Ectodermal cell (in vitro differentiated cells): Measurements from ENCODE around the gene TRAPPC11.

ENCODE experiments used
- H3K27ac ChIP-seq: 2 replicates; pipeline ENCODE4 v1.7.0; 2013; ENCODE audit warnings: mild to moderate bottlenecking, low read depth, low read length; ENCODE audit not compliant: insufficient read depth, poor library complexity, severe bottlenecking
- H3K27me3 ChIP-seq: 2 replicates; pipeline ENCODE4 v1.7.0; 2013; ENCODE audit warnings: mild to moderate bottlenecking, low read length; ENCODE audit not compliant: insufficient read depth, control insufficient read depth, poor library complexity, severe bottlenecking
- H3K36me3 ChIP-seq: one replicate; pipeline ENCODE4 v1.7.0; 2013; ENCODE audit warnings: low read length; ENCODE audit not compliant: control insufficient read depth, insufficient read depth
- H3K4me1 ChIP-seq: one replicate; pipeline ENCODE4 v1.7.0; 2013; ENCODE audit warnings: low read length; ENCODE audit not compliant: control insufficient read depth, insufficient read depth
- H3K4me3 ChIP-seq: 2 replicates; pipeline ENCODE4 v1.7.0; 2013; ENCODE audit warnings: low read depth, low read length, control low read depth; ENCODE audit not compliant: insufficient read depth
- H3K9me3 ChIP-seq: 2 replicates; pipeline ENCODE4 v1.7.0; 2013; ENCODE audit warnings: mild to moderate bottlenecking, low read length, moderate library complexity; ENCODE audit not compliant: control insufficient read depth
- WGBS, 2 experiments: methylation state at CpG; one replicate each; pipeline ENCODE4 v1.1.7; 2013; ENCODE audit warnings: missing lambda C conversion rate in 2 of 2; 5-methylcytosine and 5-hydroxymethylcytosine counted together

The TRAPPC11 gene

DNA sequence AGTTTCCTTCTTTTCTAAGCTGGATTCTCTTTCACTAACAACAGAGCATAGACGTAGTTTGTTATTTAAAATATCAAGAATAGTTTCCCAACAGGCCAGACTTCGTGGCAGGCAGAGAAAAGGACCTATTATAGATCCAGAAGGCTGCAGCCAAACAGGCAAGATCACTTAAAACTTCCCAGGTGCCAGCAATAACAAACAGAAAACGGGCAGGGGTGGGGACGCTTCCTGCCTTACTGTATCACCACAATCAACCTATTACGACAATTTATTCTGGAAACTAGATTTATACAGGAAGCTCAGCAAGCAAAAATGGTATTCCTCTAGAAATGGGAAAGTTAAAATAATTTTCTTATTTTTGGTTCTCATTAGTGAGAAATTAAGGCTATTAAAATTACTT lies 22.2 kb upstream of the TRAPPC11 start:
- H3K4me3 ChIP-seq = no peak overlapping the region
- WGBS, 2 experiments = 58 to 66% methylated on average over 3 to 5 of the region's 5 CpGs
- no peak overlapping the region for H3K27ac ChIP-seq
- H3K36me3 ChIP-seq = no peaks in the 10 kb centered on the region
- H3K9me3 ChIP-seq = no peaks in the 10 kb centered on the region
- H3K4me1 ChIP-seq = peaks cover 9% of the 10 kb centered on the region
- no peaks in the 10 kb centered on the region for H3K27me3 ChIP-seq

DNA sequence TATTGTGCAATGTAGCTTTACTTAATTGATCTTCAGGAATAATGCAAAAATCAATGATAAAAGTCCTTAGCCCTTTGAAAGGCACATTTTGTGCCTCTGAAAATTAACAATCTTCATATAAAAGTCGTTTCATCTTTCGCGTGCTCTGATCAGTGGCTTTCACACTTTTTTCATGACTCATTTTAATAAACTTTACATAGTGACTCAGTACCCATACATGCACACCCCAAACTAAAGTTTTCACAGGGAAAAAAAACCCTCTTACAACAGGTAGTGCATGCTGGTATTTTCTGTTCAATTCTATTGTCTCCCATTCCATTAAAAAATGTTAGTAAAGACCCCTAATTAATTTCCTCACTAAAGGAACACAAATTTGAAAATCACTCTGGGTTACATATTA lies 21.6 kb upstream of the TRAPPC11 start:
- Histone ChIP-seq H3K36me3 (no peaks in the 10 kb centered on the region), H3K4me1 (peaks cover 9% of the 10 kb centered on the region), H3K27ac (no peak overlapping the region), H3K27me3 (no peaks in the 10 kb centered on the region), H3K4me3 (no peak overlapping the region), H3K9me3 (no peaks in the 10 kb centered on the region)
- 81 to 91% methylated on average over 3 of the region's 3 CpGs for WGBS, 2 experiments

DNA sequence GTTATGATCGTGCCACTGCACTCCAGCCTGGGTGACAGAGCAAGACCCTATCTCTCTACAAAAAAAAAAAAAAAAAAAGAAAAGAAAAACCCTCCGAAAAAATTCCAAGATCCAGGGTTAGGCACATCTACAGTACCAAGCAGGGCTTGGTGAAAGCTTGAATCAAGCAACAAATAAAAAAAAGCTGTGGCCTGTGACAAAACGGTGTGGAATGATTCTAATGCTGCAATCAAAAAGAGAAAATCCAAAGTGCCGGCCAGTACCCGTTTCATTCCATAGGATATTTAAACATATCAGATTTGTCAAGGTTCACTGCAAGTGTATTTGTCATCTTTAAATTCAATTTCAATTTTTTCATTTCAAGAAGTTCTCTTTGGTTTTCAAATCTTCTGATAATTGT lies 20.7 kb upstream of the TRAPPC11 start:
- Histone ChIP-seq H3K4me1 (peaks cover 9% of the 10 kb centered on the region), H3K9me3 (no peaks in the 10 kb centered on the region), H3K36me3 (no peaks in the 10 kb centered on the region), H3K27me3 (no peaks in the 10 kb centered on the region), H3K4me3 (no peak overlapping the region), H3K27ac (no peak overlapping the region)
- WGBS, 2 experiments = 88 to 92% methylated on average over 5 of the region's 5 CpGs

DNA sequence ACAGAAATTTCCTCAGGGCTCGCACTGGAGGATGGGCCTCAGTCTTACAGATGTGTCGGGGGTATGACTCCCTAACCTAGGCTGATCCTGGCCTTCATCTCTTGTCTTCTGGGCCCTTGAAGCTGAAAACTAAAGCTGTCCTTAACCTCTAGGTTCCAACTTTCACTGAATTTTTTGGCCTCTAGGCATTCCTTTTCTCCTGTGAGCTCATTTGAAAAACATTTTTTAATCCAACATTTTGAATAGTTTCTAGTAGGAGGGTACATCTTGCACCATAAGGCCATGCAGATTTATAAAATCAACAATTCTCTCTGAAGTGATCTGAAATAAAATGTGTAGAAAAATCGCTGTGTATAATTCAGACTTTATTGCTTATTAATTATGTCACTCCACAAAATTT lies 19.8 kb upstream of the TRAPPC11 start:
- H3K9me3 ChIP-seq = no peaks in the 10 kb centered on the region
- 91 to 99% methylated on average over 2 of the region's 3 CpGs for WGBS, 2 experiments
- peaks cover 9% of the 10 kb centered on the region for H3K4me1 ChIP-seq
- H3K27ac ChIP-seq = no peak overlapping the region
- H3K36me3 ChIP-seq = peaks cover 3% of the 10 kb centered on the region
- no peaks in the 10 kb centered on the region for H3K27me3 ChIP-seq
- no peak overlapping the region for H3K4me3 ChIP-seq

DNA sequence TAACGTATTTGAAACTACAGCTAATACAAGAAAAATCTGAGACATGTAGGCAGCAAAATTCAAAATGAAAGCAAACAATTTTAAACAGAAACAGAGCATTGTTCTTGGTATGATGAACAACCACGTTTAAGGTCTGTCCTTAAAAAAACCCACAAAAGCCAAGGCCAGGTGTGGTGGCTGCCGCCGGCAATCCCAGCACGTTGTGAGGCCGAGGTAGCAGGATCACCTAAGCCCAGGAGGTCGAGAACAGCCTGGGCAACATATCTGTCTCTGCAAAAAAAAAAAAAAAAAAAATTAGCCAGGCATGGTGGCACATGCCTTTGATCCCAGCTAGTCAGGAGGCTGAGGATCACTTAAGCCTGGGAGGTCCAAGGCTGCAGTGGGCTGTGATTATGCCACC lies 13.8 kb upstream of the TRAPPC11 start:
- Histone ChIP-seq H3K27ac (no peak overlapping the region), H3K9me3 (no peaks in the 10 kb centered on the region), H3K4me1 (no peaks in the 10 kb centered on the region), H3K27me3 (no peaks in the 10 kb centered on the region), H3K4me3 (no peak overlapping the region), H3K36me3 (peaks cover 20% of the 10 kb centered on the region)
- 95 to 96% methylated on average over 6 to 7 of the region's 7 CpGs for WGBS, 2 experiments

DNA sequence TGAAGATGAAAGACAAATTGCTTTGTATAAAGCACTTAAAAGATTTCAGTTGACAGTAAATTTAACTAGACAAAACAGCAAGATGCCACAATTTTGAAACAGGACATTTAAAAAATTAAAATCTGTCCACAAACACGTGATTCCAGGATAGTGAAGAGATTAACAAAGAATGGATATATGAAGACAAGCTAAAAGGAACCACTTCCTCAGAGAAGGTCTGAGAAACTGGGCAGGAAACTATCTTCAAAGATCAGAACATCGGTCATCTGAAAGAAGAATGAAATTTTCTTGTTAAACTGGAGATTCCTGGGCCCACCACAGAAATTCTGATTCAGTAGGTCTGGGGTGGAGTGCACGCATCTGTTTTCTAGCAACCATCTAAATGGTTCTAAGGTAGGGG lies 1.5 kb upstream of the TRAPPC11 start:
- Histone ChIP-seq H3K4me3 (peak overlapping the region; percentile 95), H3K4me1 (peaks cover 7% of the 10 kb centered on the region), H3K27ac (no peak overlapping the region), H3K36me3 (no peaks in the 10 kb centered on the region), H3K9me3 (no peaks in the 10 kb centered on the region), H3K27me3 (no peaks in the 10 kb centered on the region)
- 89 to 93% methylated on average over 2 to 3 of the region's 3 CpGs for WGBS, 2 experiments

DNA sequence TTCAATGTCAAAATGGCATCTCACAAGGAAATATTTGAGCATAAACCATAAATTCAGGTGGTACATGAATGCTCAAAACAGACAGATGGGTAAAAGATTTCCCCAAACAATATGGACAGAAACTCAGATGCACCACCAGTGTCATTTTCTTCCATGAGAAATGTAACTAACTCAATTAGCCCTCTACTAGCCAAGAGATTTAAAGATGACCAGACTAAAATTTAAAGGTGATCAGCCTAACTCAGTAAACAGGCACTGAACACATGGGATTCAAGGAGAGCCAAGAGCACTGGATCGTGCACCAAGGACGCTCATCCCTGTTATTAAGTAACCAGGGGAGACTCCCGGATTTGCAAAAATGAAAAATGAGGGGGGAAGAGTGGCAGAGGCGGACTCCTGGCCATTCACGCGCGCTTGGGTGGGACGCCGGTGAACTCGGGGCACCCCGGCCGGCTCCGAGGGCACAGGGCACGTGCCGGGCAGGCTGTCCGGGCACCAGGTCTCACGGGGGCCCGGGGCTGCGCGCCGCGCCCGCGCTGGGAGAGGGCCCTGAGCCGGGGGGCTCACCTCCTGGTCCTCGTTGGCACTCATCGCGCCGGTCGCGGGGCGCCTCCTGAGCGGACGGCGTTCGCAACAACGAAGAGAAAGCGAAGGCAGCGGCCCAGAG lies 598 bp upstream of the TRAPPC11 start:
- Histone ChIP-seq H3K27ac (no peak overlapping the region), H3K27me3 (no peaks in the 10 kb centered on the region), H3K4me3 (peak overlapping the region; percentile 95), H3K36me3 (no peaks in the 10 kb centered on the region), H3K4me1 (peaks cover 7% of the 10 kb centered on the region), H3K9me3 (no peaks in the 10 kb centered on the region)
- 0 to 1% methylated on average over 25 to 26 of the region's 39 CpGs for WGBS, 2 experiments

DNA sequence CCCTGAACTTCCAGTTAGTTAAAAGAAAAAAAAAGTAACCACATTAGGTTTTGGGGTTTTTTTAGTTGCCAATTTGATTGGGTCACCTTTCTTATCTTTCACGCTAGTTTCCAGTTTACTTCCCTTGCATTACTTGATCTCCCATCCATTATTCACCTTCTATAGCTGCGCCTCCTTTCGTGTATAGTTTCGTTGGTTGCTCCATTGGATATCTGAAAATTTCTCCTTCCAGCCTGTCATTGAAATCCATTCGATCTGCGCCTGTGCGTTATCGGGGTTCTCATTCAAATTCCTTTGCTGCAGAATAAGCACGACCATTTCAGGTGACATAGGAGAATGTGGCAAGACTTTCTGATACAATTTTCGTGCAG lies 764 bp downstream of the TRAPPC11 start:
- peaks cover 8% of the 10 kb centered on the region for H3K36me3 ChIP-seq
- H3K4me1 ChIP-seq = peaks cover 7% of the 10 kb centered on the region
- no peaks in the 10 kb centered on the region for H3K27me3 ChIP-seq
- H3K4me3 ChIP-seq = peak overlapping the region; percentile 95
- peak overlapping the region; percentile 83 for H3K27ac ChIP-seq
- 26 to 31% methylated on average over 10 of the region's 10 CpGs for WGBS, 2 experiments
- H3K9me3 ChIP-seq = no peaks in the 10 kb centered on the region

DNA sequence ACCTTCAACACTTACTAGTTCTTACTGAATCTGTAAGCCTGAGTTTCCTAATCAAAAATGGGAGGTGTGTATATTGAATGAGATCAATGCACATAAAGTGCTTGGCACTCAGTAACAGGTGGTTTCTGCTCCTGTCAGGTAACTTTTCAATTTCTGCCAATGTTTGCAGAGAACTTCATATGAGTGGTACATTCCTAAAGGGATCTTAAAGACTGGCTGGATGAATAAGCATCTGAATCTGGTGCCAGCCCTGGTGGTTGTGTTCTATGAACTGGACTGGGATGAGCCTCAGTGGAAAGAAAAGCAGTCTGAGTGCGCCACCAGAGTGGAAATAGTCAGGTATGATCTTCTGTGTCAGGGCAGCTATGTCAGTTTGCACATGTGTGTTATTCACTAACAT lies 7.0 kb downstream of the TRAPPC11 start:
- H3K9me3 ChIP-seq = no peaks in the 10 kb centered on the region
- H3K4me1 ChIP-seq = no peaks in the 10 kb centered on the region
- no peaks in the 10 kb centered on the region for H3K27me3 ChIP-seq
- H3K36me3 ChIP-seq = peaks cover 36% of the 10 kb centered on the region
- 91 to 96% methylated on average over 1 of the region's 1 CpG for WGBS, 2 experiments
- H3K4me3 ChIP-seq = no peak overlapping the region
- H3K27ac ChIP-seq = no peak overlapping the region

DNA sequence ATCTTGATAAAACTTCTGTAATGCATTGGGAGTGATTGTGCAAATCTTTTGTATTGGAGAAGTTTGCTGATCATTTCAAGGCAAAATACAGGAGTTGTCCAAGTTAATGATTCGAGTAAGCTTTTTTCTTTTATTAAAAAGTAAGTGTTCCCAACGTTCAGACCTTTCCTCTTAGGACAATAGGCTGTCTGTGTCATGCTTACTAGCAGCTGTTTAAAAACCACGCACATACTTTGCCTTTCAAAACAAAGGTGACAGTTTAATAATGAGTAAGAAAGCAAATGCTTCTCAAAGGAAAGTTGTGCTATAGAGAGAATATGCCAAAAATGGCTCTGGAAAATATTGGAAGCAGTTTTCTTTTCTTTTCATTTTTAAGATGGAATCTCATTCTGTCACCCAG lies 11.2 kb downstream of the TRAPPC11 start:
- 87 to 100% methylated on average over 3 of the region's 3 CpGs for WGBS, 2 experiments
- Histone ChIP-seq H3K4me3 (no peak overlapping the region), H3K9me3 (no peaks in the 10 kb centered on the region)

More for the DNA sequence above, 11.2 kb downstream of the TRAPPC11 start:
- no peak overlapping the region for H3K27ac ChIP-seq
- H3K4me1 ChIP-seq = no peaks in the 10 kb centered on the region
- peaks cover 27% of the 10 kb centered on the region for H3K36me3 ChIP-seq
- no peaks in the 10 kb centered on the region for H3K27me3 ChIP-seq
